ENCODE data around the gene CATSPERD.
A peak's percentile ranks its signal among the peaks of the same experiment; 100 is the strongest.

The CATSPERD gene

DNA sequence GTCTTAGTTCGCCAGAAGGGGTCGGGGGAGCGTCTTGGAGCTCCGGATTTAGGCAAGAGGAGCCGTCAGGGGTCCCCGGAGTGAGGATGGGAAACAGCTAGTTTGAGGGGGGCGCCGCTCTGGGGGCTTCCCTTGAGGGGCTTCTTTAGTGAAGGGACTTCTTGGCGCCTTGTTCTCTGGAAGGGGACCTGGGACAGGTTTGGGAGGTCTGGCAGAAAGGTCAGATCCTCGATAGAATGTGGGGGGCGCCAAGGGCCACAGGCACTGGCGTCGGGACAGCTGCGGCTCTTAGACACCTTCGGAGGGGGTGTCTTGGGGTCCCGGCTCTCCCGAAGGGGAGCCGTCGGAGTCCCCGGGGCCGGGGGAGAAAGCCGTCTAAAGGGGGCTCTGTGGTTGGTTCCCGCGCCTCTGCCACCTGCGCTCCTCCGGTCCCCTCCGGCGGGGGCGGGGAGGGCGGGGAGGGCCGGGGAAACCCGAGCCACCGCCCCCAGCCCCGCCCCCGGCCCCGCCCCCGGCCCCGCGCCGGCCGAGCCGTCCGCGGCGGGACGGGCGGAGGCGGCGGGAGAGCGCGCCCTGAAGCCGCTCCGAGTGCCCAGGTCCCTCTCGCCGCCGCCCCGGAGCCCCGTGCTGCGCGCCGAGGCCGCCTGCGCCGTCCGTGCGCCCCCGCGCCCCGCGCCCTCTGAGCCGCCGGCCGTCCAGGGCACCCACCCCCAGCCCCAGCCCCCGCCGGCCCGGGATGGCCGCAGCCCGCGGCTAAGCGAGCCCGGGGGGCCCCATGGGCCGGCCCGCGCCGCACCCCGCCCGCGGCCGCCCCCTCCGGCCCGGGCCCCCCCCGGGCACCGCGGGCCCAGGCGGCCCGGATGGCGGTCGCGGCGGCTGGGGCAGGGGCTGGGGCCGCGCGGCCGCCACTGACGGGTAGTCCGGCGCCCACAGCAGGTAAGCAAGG lies 84.4 kb downstream of the CATSPERD start, which contains the start of gene NRTN:
NRTN (plus strand) TSS at position 552 of the 946 bp plus-strand sequence. CDS start 19,099 bp downstream, outside the sequence.
- DNase-seq (ENCODE audit: low read depth), result peak; percentile 40

DNA sequence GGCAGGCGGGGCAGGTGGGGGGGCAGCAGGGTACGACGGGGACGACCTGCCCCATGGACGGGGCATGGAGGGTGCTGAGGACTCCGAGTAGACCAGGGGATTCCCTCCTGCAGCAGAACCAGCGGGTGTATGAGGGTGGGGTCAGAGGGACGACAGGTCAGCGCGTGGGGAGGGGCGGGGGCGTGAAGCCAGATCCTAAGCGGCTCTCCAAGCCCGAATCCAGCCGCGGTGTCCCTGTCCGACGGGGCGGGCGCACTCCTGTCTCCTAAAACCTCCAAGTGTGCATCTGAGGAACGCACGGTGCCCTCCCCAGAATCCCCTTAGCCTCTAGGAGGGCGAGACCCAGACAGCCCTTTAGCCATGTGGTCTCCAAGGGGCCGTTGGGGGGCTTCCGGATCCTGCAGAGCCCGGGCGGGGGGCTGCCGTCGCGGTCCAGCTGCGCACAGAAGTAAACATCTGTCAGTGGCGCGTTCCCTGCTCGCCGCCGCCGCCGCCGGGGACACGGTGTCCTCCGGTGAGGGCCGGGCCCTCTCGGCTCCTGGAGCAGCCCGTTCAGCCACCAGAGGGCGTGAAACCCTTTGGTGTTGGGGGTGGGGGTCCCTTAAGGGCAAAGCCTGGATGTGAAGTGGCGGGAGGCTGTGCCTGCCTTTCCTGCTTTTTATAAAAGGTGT lies 85.2 kb downstream of the CATSPERD start:
- DNase-seq (ENCODE audit: low read depth), result peak; percentile 58

- DNase-seq (ENCODE audit: low read depth), result no peak
These were observed 85.7 kb downstream of the CATSPERD start for GRCh38 chr19:5806133-5806489.

- no peak for DNase-seq (ENCODE audit: low read depth)
These were observed 86.5 kb downstream of the CATSPERD start for GRCh38 chr19:5806905-5807304.

GRCh38 chr19:5808120-5808816 lies 87.8 kb downstream of the CATSPERD start:
- no peak for DNase-seq (ENCODE audit: low read depth)

DNA sequence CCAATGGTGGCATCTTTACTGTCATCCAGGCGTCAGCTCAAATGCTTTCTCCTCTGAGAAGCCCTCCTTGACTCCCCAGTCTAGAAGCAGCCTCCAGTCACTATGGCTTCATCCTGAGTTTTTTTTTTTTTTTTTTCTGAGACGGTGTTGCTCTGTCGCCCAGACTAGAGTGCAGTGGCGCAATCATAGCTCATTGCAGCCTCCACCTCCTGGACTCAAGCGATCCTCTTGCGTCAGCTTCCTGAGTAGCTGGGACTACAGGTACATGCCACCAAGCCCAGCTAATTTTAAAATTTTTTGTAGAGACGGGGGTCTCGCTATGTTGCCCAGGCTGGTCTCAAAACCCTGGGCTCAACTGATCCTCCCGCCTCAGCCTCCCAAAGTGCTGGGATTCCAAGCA lies 88.6 kb downstream of the CATSPERD start:
- DNase-seq (ENCODE audit: low read depth), result no peak

GRCh38 chr19:5809469-5809868 lies 89.0 kb downstream of the CATSPERD start:
- no peak for DNase-seq (ENCODE audit: low read depth)

GRCh38 chr19:5811117-5811516 lies 90.7 kb downstream of the CATSPERD start:
- DNase-seq (ENCODE audit: low read depth), result no peak

- no peak for DNase-seq (ENCODE audit: low read depth)
These were observed 93.8 kb downstream of the CATSPERD start for GRCh38 chr19:5814123-5814851.

- DNase-seq (ENCODE audit: low read depth), result no peak
These were observed 94.4 kb downstream of the CATSPERD start for GRCh38 chr19:5814852-5815246.

DNA sequence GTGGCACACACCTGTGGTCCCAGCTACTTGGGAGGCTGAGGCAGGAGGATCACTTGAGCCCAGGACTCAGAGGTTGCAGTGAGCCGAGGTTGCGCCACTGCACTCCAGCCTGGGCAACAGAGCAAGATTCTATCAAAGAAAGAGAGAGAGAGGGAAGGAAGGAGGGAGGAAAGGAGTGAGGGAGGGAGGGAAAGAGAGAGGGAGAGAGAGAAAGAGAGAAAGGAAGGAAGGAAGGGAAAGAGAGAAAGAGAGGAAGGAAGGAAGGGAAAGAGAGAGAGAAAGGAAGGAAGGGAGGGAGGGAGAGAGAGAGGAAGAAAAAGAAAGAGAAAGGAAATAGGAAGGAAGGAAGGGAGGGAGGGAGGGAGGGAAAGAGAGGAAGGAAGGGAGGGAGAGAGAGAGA lies 96.8 kb downstream of the CATSPERD start:
- no peak for DNase-seq (ENCODE audit: low read depth)

GRCh38 chr19:5818594-5818993 lies 98.2 kb downstream of the CATSPERD start:
- DNase-seq (ENCODE audit: low read depth), result no peak

DNA sequence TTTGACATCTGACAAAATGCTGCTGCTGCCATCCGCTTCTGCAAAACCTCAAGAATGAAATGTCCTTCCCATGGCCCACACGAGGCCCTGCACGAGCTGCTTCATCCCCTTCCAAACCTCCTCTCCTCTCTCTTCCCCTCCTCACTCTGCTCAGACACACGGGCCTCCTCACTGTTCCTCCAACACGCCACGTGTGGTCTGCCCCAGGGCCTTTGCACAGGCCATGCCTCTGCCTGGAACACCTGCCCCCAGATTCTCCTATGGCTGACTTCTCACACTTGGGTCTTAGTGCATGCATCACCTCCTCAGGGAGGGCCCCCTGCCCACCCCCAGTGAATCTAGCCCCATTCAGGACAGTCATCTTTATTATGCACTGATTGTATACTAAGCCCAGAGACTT lies 100.3 kb downstream of the CATSPERD start:
- DNase-seq (ENCODE audit: low read depth), result no peak

DNA sequence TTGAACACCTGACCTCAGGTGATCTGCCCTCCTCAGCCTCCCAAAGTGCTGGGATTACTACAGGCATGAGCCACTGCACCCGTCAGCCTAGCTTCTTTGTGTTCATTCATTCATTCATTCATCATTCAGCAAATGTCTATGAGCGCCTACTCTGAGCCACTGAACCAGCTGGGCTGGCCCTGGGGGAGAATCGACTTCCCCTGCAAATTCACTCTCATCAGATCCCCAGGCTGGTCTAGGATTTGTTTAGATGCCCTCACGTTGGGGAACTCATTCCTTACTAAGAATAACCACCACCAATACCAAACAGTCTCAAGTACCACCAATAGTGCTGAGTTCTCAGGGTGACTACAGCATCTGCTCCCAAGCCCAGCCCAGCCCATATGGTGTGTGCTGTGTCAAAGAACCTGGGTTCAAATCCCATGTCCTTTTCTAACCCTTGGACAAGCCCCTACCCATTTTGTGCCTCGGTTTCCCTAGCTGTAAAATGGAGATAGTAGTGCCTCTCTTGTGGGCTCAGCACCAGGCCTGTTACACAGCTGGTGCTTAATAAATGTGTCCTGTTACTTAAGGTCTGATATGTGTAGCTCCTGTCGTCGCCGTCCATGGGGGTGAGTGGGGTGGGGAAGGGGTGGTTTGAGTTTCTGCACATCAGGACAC lies 101.2 kb downstream of the CATSPERD start:
- DNase-seq (ENCODE audit: low read depth), result no peak

DNA sequence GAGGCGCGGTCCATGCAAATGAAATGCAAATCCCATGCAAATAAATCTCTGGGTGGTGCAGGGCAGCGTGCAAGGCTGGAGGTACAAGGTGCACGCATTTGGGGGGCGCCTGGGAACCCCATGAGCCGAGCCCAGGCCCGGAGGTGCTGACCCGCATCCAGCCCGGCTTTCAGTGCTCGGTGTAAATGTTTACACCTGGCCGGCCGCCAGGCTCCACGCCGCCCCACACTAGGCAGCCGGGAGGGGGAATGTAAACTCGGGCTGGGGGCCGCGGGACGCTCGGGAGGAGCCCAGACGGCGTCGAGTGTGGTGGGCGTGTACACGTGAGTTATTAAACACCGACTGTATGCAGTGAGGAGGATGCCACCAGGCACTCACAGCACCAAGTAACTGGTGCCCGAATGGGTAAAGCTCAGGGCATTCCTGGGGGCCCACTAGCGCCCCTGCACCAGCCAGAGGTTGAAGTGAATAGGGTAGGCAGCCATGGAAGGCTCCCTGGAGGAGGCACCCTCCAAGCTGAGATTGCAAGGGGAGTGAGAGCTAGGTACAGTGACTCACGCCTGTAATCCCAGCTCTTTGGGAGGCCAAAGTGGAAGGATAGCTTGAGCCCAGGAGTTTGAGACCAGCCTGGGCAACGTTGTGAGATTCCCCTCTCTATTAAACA lies 101.9 kb downstream of the CATSPERD start:
- no peak for DNase-seq (ENCODE audit: low read depth)

DNA sequence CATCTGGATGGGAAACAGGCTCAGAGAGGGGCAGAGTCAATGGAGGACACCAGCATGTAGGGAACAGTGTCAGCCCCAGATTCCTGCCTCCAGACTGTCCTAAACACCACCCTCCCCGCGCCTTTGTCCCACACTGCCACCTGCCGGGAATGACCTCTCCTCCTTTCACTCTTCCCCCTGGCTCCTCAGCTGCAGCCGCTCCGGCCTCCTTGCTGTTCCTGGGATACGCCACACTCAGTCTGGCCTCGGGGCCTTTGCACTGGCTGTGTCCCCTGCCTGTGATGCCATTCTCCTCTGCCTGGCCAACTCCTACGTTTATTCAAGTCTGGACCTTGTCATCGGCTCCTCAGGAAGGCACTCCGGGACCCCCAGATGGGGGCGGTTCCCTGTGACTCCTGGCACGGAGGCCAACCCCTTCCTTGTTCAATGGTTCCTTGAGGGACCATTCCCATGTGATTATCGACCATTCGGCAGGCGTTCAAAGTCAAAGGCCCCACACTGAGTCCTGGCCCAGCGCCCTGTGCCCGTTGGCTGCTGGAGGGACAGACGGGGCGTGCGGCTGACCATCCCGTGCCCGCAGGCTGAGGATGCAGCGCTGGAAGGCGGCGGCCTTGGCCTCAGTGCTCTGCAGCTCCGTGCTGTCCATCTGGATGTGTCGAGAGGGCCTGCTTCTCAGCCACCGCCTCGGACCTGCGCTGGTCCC lies 103.3 kb downstream of the CATSPERD start:
- DNase-seq (ENCODE audit: low read depth), result no peak

- DNase-seq (ENCODE audit: low read depth), result no peak
These were observed 104.3 kb downstream of the CATSPERD start for GRCh38 chr19:5824751-5825150.

- DNase-seq (ENCODE audit: low read depth), result no peak
These were observed 104.7 kb downstream of the CATSPERD start for GRCh38 chr19:5825178-5825577.

DNA sequence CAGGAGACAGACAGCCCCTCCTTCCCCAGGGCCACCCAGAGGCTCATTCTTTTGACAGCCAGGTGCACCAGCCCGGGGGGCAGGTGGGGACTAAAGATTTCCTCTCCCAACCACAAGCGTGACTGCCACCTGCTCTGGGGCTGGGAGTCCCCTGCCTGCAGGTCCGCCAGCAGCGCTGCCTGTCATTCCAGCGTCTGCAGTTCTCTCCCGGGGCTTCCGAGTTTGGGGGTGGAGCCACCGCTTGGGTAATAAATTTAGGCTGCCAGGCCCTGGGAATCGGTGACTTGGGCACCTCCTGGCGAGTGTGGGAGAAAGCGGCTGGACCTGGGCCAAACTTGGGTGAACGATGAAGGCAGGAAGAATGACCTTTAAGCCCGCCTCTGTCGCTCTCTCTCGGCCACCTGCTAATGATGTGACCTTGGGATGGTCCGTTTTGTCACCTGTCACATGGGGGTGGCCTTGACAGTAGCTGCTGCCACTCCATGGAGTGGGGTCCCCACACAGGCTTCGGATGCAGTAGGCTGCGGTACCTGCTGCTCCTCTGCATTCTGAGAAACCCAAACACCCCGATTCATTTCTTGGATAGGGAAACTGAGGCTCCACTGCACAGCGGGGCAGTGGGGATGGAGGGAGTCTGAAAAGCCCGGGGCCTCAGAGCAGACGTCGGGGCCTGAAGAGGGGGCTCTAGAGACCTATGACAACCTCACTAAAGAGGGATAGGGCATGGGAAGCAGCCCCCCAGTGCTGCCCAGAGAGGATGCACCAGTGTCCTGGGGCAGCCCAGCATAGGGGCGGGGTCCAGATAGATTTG lies 106.3 kb downstream of the CATSPERD start:
- DNase-seq (ENCODE audit: low read depth), result no peak

All from activated T-cell treated with anti-CD3 and anti-CD28 coated beads for 1 hour (primary cell).